Uterus (tissue), 4 donors: ENCODE data around the gene MYO1A. TPM values are rescaled to one million over a fixed set of nuclear protein-coding genes. Genes with fewer than 3 reads are reported as not detected.

ENCODE experiments used
- DNase-seq, 2 donors: peaks; one replicate each; pipeline ENCODE4 v3.0.0-alpha.2; 2019 to 2020
- H3K27ac ChIP-seq, 2 donors: fragments of 200-600 bp; sonication (generic); 1 replicate in 1 of 2; 2 replicates in 1 of 2; pipeline ENCODE4 v1.5.1; 2016 to 2018
- H3K27me3 ChIP-seq, 2 donors: fragments of 200-600 bp; sonication (generic); one replicate each; pipeline ENCODE4 v1.5.1; 2018 to 2019; ENCODE audit warnings: control low read depth in 1 of 2
- H3K36me3 ChIP-seq, 2 donors: fragments of 200-600 bp; sonication (generic); one replicate each; pipeline ENCODE4 v1.5.1; 2019; ENCODE audit warnings: control low read depth in 1 of 2
- H3K4me1 ChIP-seq, 2 donors: fragments of 200-600 bp; sonication (generic); one replicate each; pipeline ENCODE4 v1.5.1; 2018 to 2019; ENCODE audit warnings: control low read depth in 1 of 2
- H3K4me3 ChIP-seq, 2 donors: fragments of 200-600 bp; sonication (generic); 1 replicate in 1 of 2; 2 replicates in 1 of 2; pipeline ENCODE4 v1.5.1; 2018 to 2019; ENCODE audit warnings: mild to moderate bottlenecking in 1 of 2
- H3K9me3 ChIP-seq, 2 donors: fragments of 200-600 bp; sonication (generic); one replicate each; pipeline ENCODE4 v1.5.1; 2019; ENCODE audit warnings: control low read depth in 1 of 2
- POLR2A ChIP-seq, 2 donors: fragments of 450-650 bp; IDR thresholded peaks; one replicate each; pipeline ENCODE4 v1.6.1; 2016; ENCODE audit warnings: antibody characterized with exemption in 2 of 2, mild to moderate bottlenecking in 1 of 2, moderate library complexity in 1 of 2
- intact Hi-C: fragments of 100-400 bp; cut with DNase I; formaldehyde crosslinking; loops from one replicate; pipeline ENCODE4 v1.15.1; 2023; ENCODE audit warnings: low total_unique reads
- total RNA-seq, 4 donors: library from RNA; depleted of rRNA in 3 of 4; stranded (reverse); fragments of >200 nt in 3 of 4; gene quantifications; one replicate each; pipeline versions ENCODE4 v1.1.0 to v1.2.4, GENCODE V29; 2014 to 2023
- TF ChIP-seq, protein P1 (sequence below), 4 experiments: fragments of 200-600 bp in 2 of 4; fragments of 450-650 bp in 2 of 4; sonication (generic) in 2 of 4; IDR thresholded peaks; one replicate each; pipeline ENCODE4 v1.5.1; 2016 to 2019; ENCODE audit warnings: antibody characterized with exemption in 4 of 4, mild to moderate bottlenecking in 2 of 4, moderate library complexity in 1 of 4
- donor health status: DM: yes; HTN: yes; CAD: no.

MYO1A gene
- total RNA-seq, 4 donors from 2014 or later: 0.59 to 1.3 TPM; not detected in 2

DNA sequence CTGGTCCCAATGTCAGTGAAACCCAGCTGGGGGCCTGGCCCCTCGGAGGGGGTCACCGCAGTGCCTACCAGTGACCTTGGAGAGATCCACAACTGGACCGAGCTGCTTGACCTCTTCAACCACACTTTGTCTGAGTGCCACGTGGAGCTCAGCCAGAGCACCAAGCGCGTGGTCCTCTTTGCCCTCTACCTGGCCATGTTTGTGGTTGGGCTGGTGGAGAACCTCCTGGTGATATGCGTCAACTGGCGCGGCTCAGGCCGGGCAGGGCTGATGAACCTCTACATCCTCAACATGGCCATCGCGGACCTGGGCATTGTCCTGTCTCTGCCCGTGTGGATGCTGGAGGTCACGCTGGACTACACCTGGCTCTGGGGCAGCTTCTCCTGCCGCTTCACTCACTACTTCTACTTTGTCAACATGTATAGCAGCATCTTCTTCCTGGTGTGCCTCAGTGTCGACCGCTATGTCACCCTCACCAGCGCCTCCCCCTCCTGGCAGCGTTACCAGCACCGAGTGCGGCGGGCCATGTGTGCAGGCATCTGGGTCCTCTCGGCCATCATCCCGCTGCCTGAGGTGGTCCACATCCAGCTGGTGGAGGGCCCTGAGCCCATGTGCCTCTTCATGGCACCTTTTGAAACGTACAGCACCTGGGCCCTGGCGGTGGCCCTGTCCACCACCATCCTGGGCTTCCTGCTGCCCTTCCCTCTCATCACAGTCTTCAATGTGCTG is 54.6 kb downstream of the MYO1A start:
- Histone ChIP-seq H3K27ac (no peak overlapping the region), H3K4me3 (no peak overlapping the region), H3K27me3 (no peaks in the 10 kb centered on the region), H3K36me3 (no peaks in the 10 kb centered on the region), H3K4me1 (no peaks in the 10 kb centered on the region), H3K9me3 (no peaks in the 10 kb centered on the region)
- intact Hi-C loops: no loop called here
- TF ChIP-seq, protein P1, sequence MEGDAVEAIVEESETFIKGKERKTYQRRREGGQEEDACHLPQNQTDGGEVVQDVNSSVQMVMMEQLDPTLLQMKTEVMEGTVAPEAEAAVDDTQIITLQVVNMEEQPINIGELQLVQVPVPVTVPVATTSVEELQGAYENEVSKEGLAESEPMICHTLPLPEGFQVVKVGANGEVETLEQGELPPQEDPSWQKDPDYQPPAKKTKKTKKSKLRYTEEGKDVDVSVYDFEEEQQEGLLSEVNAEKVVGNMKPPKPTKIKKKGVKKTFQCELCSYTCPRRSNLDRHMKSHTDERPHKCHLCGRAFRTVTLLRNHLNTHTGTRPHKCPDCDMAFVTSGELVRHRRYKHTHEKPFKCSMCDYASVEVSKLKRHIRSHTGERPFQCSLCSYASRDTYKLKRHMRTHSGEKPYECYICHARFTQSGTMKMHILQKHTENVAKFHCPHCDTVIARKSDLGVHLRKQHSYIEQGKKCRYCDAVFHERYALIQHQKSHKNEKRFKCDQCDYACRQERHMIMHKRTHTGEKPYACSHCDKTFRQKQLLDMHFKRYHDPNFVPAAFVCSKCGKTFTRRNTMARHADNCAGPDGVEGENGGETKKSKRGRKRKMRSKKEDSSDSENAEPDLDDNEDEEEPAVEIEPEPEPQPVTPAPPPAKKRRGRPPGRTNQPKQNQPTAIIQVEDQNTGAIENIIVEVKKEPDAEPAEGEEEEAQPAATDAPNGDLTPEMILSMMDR (IDR thresholded peaks at IDR 0.05): no peak
- no peak for TF ChIP-seq POLR2A (IDR thresholded peaks at IDR 0.05)
- DNase-seq: no peak

DNA sequence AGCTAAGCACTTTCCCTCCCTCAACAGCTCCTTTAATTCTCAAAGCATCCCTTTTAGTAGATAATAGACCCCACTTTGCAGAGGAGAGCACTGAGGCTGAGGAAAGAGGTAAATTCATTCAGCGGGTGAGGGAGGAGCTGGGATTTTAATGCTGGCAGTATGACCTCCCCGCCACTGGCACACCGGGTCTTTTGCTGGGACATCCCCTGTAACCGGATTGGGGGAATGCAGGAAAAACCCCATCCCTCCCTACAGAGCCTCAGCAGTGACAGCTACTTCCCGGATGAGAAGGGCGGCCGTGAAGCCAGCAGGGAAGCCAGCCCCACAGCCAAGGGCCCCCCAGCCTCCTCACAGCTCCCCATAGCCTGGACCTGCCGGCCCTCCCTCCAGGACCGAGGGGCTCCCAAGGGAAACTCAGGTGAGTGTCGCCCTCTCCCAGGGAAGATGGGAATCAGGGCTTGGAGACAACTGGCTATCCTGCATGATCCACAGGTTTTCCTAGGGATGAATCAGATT is 55.6 kb downstream of the MYO1A start:
- Histone ChIP-seq H3K27me3 (no peaks in the 10 kb centered on the region), H3K36me3 (no peaks in the 10 kb centered on the region), H3K27ac (no peak overlapping the region), H3K9me3 (no peaks in the 10 kb centered on the region), H3K4me1 (no peaks in the 10 kb centered on the region), H3K4me3 (no peak overlapping the region)
- TF ChIP-seq POLR2A (IDR thresholded peaks at IDR 0.05): no peak
- TF ChIP-seq, protein P1 (IDR thresholded peaks at IDR 0.05): no peak
- no peak for DNase-seq
- intact Hi-C loops: no loop called here

DNA sequence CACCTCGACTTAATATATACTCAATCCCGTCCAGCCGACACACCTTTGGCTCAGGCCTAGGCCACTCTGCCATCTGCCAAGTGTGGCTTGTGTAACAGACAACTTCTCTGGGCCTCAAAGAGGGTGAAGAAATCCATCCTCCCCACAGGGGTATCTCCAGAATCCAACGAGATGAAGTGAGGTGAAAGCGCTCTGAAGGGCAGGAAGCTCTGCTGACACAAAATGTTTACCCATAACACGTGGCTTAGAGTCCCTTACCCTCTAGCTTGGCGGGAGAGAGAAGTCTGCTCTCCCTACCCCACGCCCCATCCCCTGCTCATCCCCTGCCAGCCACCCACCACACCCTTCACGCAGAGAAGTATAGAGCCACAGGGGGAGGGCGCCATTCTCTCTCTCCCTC is 56.6 kb downstream of the MYO1A start:
- H3K36me3 ChIP-seq: no peaks in the 10 kb centered on the region
- no peaks in the 10 kb centered on the region for H3K27me3 ChIP-seq
- no peak overlapping the region for H3K27ac ChIP-seq
- no peak overlapping the region for H3K4me3 ChIP-seq
- intact Hi-C loops: no loop called here
- DNase-seq: no peak
- peaks cover 0 to under 1% of the 10 kb centered on the region in 2 donors for H3K4me1 ChIP-seq
- no peaks in the 10 kb centered on the region for H3K9me3 ChIP-seq
- no peak for TF ChIP-seq POLR2A (IDR thresholded peaks at IDR 0.05)
- TF ChIP-seq, protein P1 (IDR thresholded peaks at IDR 0.05): no peak

- no peak overlapping the region for H3K4me3 ChIP-seq
- intact Hi-C loops: no loop called here
- peak overlapping the region in 1 of 2 donors; percentile 49 for H3K27ac ChIP-seq
- TF ChIP-seq POLR2A (IDR thresholded peaks at IDR 0.05): no peak
- TF ChIP-seq, protein P1 (IDR thresholded peaks at IDR 0.05): no peak
- H3K36me3 ChIP-seq: no peaks in the 10 kb centered on the region
- no peaks in the 10 kb centered on the region for H3K27me3 ChIP-seq
- peaks cover 0 to 5% of the 10 kb centered on the region in 2 donors for H3K4me1 ChIP-seq
- DNase-seq: peak in 1 of 2 donors; percentile 47
- no peaks in the 10 kb centered on the region for H3K9me3 ChIP-seq
Measured at GRCh38 chr12:56991319-56992246, 58.3 kb downstream of the MYO1A start.
